Fibroblast of the conjunctiva (primary cell): ENCODE results near the gene MAFB.
A peak's percentile ranks its signal among the peaks of the same experiment; 100 is the strongest.

Experiments
- DNase-seq: peaks from one replicate; pipeline ENCODE4 v3.0.0-alpha.2; 2010; ENCODE audit warnings: low read depth

MAFB gene

DNA sequence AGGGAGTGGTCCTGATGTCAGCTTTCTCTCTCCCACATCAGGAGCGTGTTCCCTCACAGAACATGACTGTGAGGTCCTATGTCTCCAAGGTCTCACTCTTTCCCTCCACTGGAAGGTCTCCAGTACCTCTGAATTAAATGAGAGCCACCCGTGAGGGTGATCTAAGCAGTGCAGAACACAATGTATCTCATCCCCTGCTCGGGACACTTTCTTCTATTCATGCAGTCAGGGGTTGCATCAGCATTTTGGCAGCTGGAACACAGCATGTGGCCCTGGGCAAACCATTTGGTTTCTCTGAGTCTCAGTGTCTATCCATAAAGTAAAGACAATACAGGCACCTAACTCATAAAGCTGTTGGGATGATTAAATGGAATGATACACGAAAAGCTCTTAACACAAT lies 34.2 kb downstream of the MAFB start:
- DNase-seq, result peak; percentile 41

DNA sequence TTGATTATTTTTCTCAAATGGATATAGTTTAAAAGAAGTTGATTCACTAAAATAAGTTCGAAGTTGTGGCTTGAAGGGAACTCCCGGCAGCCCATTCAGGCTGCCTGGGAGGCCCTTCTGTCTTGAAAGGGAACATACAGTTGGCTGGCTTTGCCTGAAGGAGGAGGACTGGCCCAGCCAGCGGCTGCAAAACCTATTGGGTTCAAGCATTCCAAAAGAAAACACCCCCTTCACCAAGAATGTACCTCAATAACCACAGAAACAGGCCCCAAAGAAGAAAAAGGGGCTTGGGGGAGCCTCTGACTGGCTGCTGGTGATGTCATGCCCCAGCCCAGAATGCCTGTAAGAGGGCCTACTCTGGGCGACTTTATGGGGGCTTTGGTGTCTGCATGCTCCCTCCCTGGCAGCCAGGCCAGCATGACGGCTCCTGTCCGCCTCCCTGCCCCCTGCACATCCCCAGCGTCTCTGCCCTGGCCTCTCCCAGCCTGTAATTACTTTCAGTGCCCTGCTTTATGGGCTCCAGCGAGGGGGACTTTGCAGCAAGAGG lies 36.5 kb downstream of the MAFB start:
- no peak for DNase-seq

DNA sequence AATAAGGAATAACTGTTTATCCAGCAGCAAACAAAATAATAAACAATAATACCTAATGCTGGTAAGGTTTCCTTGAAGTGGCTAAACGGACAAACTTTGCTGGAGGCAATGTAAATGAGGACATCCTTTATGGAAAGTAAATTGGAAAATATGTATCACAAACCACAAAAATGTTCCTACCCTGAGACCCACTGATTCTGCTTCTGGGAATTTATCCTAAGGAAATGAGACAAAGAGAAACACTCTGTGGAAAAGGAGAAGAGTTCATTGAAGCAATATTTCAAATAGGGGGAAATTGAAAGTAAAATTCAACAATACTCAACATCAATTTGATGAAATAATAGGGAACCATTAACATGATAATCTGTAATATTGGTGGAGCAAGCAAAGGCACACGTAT lies 37.9 kb downstream of the MAFB start:
- DNase-seq, result no peak

DNA sequence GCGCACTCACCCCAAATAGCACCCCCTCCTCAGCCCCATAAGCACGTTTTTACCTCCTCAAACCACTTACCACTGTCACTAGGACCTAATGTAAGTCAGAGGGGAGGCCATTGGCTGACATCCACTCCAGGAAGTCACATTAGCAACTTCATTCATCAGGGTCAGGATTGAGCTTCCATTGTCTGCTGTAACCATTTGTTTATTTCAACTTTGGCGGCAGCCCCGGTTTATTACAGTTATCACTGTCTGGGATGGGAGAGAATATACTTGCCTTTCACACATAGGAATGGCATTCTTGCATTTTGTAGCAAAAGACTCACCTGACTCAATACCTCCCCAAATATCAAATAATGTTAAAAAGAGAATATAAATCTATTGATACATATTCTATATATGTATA lies 38.3 kb downstream of the MAFB start:
- DNase-seq, result no peak

DNA sequence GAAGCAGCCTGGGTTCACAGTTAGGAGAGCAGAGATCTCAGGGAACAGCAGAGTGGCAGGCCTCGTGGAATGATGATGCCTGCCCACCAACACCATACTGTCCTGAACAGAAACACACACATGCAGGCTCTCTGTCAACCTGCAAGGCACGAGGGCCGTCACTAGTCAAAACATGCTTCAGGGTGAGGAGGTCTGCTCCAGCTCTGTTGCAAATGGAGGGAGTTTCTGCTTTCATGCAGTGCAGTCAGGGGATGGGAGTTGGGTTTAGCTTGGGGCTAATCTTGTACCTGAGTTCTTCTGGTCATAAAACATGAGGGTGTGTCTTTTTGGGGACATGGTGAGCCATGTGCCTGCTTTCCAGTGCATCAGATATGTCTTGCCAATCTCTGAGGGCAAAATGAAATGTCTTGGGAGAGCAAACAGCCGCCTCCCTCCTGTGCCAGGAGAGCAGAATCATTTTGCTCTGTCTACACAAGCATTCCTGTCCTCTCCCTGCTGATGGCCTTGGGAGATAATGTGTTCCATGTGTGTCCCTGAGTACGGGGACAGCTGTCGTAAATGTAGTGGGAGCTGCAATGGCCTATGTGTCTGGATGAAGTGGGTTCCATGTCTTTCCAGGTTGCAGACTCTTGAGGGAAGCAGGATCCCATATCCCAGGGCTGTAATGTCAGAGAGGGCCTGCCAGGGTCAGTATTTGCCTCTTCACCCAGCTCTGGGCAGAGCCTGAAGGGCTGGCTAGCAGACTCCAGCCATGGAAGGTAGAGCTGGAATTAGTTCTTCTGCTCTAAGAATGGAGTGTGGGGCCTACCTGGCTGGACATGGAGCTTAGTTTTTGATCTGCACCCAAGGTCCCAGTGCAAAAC lies 40.6 kb downstream of the MAFB start:
- DNase-seq, result no peak

DNA sequence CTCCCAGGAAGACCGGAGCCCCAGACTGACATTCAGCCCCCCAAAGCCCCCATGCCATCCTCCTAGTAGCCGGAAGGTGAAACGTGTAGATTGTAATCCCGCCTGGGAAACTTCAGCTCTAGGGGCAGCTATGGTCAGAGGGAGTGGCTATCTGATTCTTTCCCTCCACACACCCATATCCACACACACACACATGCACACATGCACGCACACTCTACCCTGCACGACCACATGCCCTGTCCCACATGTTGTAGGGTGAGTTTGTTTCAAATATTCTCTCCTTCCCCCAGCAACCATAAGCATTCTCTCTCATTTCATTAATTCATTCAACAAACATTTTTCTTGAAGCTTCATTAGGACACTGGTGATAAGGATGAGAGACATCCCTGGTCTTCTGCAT lies 42.2 kb downstream of the MAFB start:
- no peak for DNase-seq

DNA sequence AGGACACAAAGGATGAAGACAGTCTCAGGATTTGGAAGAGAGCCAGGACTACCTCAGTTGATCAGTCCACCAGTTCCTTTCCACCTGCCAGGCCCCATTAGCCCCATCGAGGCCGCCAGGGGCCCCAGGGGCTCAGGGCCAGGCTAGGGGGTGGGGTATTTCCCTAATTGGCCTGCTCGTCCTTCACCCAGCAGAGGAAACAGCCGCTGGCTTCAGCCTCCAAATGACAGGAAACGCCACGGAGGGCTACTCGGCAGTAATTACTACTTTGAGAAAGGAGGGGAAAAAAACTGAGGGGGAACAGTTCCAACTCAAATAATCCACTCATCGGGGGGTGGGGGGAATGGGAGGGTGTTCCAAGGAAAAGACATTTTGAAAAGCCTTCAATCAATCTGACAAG lies 42.7 kb downstream of the MAFB start:
- DNase-seq, result no peak

DNA sequence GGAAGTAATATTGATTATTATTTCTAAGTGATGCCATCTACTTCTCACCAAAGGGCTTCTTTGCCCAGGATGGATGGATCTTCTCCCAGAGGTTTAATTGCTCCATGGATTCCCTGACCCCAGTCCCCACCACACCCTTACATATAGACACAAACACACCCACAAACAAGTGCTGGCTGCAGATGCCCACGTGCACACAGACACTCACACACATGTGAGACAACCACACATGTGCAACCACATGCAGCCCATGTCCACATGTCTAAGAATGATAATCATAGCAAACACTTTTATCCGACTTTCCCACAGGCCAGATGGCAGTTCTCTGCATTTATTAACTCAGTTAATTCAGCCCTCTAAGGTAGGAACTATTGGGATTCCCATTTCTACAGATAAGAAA lies 44.2 kb downstream of the MAFB start:
- DNase-seq, result no peak

DNA sequence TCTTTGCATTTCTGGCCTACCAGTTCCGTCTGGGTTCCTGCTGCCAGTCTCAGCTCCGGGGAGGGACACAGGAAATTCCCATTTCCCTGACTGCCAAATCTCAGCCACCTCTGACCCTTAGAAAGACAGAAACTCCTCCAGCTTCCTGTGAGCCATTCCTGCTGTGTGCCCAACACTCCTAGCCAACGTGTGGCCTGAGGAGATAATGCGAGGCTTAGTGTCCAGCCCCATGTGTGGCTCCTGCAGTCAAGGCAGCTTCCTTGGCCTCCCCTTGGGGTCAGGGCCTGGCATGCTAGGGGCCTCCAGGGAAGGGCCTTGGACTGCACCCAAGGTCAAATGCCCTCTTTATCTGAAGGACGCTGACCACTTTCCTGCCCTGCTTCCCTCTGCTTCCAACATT lies 45.1 kb downstream of the MAFB start:
- DNase-seq, result no peak

DNA sequence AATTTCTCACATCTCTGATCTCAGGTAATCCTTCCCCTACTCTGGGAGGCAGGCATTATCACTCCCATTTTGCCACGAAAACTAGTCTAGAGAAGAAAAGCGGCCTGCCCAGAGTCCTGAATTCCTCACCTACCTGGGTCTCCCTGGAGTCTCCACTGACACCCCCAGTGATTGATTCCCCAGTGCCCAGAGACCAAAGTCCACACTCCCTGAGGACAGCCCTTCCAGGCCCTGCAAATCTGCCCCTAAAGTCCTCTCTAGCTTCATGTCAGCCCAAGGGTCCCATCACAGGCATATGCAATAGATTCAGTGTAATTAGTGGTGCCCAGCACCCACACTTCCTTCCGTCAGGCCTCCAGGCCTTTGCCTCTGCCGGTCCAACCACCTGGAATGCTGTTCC lies 47.2 kb downstream of the MAFB start:
- no peak for DNase-seq

DNA sequence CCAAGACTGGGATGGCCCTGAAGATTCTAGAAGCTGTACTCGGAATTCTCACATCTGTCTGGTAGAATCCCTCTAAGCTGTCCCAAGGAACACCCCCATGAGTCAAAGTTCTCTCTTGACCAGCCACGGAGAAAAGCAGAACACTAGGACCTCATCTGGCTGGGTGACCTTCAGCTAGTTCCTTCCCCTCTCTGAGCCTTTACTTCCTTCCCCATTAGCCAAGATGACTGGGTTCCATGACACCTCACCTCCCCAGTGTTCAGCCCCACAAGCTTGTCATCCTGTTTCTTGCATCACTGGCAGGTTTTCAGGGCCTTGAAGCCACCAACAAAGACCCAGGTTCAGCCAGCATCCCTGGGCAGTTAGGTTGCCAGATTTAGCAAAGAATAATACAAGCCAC lies 47.8 kb downstream of the MAFB start:
- DNase-seq, result no peak

DNA sequence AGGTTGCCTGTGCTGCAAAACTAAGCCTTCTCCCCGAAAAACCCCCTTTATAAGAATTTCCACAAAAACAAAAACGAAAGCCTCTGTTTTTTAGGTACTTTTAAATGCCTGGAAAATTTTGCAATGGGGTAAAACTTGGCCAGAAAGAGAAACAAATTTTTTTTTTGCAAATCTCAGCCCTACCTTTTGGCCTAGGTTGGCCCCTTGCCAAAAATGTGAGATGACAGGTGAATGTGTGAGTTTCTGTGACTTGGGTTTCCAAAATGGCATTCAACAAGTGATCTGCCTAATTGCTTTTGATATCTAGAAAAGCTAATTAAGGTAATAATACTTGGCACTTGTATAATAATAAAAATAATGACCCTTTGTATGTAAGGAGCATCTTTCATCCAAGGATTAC lies 48.4 kb downstream of the MAFB start:
- no peak for DNase-seq

DNA sequence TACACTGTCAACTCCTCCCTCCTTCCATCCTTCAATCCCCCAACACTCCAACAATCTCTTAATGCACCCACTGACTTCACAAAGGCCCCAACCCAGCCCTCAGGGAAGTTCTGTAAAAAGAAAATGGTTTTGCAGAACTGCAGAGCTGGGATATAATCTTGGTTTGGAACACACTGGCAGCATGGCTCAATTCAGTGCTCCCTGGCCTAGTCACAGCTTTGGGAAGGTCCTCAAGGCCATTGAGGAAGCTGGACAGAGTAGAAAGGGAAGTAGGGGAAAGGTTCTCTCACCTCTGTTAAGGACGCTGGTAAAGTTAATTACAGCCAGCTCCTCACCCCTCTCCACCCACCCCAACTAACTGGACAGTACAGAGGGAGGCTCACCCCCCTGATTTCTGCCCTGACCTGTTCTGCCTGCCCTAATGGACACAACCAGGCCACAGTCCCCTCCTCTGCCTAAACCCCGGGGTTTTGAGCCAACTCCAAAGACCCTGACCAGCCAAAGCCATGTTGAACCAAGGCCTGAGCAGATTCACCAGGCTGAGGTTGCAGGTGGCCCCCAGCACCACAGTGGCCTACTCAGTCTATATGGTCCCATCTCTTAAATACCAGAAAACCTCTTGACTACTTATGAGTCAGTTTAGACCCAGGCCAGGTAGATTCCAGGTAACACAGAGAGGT lies 49.2 kb downstream of the MAFB start:
- no peak for DNase-seq

DNA sequence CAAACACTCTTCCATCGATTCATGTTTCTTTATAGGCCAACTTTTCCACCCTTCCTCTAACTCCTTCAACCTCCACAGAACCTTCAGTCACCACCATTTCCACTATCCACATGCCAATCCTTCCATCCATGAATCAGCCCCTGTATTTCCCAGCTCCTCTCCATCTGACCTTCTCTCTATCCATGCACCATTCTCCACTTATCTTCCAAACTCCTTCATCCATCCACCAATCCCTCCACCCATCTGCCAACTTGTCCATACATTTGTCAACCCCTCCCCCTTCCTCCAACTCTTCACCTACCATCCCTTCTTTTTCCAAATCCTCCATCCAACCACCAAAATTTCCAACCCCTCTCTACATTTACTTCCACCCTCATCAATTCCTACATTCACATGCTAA lies 49.9 kb downstream of the MAFB start:
- DNase-seq, result no peak

DNA sequence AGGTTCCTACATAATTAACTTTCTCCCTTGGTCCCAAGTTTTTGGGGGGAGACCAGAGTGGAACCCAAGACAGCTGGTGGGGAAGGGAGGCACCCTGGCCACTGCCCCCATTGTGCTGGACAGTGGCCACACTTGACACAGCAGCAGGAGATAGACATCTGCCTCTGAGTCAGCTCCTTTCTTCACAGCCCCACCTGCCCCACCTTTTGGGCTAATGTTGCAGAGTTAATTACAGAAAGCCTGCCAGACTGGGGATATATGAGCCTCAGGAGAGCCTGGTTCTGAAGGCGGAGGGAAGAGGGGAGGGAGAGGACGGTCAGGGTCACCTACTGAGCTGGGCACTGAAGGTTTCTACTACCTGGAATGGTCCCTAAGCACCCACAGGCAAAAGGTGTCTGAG lies 50.6 kb downstream of the MAFB start:
- DNase-seq, result no peak

DNA sequence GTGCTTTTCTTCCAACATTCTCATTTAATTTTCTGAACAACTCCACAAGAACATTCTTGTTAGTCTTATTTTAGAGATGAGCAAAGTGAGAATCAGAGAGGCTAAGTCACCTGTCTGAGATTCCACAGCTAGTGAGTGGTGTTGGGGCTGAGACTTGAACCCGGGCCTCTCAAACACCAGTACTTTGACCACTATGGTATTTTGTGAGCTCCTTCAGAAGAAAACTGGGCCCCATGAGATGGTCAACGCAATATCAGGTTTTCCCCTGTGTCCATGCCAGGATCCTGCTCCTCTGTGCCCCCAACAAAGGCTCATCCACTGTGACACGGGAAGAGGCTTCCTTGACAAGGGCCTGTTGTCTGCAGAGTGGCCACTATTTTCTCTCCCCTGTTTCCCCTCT lies 51.9 kb downstream of the MAFB start:
- DNase-seq, result no peak

DNA sequence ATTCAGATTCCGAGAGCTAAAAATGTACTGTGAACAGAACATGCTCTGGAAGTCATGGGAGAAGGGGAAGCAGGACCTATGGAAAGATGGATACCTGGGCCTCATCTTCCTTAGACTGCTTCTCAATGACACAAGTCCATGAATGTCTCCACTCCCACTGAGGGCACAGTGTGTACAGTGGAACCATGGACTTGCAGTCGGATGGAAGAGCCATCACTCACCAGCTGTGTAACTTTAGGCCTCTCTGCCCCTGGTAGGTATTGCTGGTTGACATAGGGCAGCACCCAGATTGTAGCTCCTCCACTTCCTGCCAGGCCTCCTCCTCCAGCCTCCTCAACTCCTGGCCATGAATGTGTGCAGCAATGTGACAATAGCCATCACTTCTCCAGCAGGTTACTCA lies 52.5 kb downstream of the MAFB start:
- no peak for DNase-seq

DNA sequence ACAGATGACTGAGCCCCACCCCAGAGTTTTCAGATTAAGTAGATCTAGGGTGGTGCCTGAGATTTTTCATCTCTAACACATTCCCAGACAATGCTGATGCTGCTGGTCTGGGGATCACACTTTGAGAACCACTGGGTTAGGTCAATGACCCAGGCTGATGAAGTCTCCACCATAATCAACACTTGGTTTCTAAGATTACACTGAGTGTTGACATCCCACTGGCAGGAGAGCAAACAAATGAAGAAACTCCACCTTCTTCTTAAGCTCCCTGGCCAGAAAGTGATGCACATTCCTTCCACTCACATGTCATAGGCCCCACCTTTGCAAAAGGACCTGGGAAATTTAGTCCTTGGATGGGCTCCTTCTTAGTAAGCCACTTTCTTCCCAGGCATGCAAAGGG lies 53.1 kb downstream of the MAFB start:
- no peak for DNase-seq
